Motor neuron (in vitro differentiated cells): ENCODE results near the gene FOXL3. TPM values are rescaled to one million over a fixed set of nuclear protein-coding genes. Genes with fewer than 3 reads are reported as not detected.
"Not testable (repeated sequence)": the region's sequence is repeated elsewhere in the genome, so short reads cannot be mapped to it uniquely, and the experiment has no call there.

Experiments
- ATAC-seq, 8 experiments: fragments of 200-7000 bp; cut with Tn5 transposase; replicated peaks in 6 of 8; 2 replicates each; pipeline ENCODE4 v1.8.0; 2021; ENCODE audit warnings: mild to moderate bottlenecking in 8 of 8, moderate library complexity in 8 of 8
- H3K27ac ChIP-seq, 2 donors: fragments of 250-450 bp; sonication (Bioruptor Pico); 2 replicates each; pipeline ENCODE4 v1.9.0; 2021; ENCODE audit warnings: antibody characterized with exemption in 2 of 2, mild to moderate bottlenecking in 2 of 2, moderate library complexity in 1 of 2
- H3K4me1 ChIP-seq, 2 donors: fragments of 250-450 bp; sonication (Bioruptor Pico); replicated peaks in 1 of 2; 2 replicates each; pipeline ENCODE4 v1.6.1; 2021; ENCODE audit warnings: antibody characterized with exemption in 2 of 2, mild to moderate bottlenecking in 2 of 2, moderate library complexity in 1 of 2
- H3K4me3 ChIP-seq, 5 donors: fragments of 250-450 bp; sonication (Bioruptor Pico); 2 replicates each; pipeline ENCODE4 v1.9.0; 2021; ENCODE audit warnings: antibody characterized with exemption in 5 of 5, mild to moderate bottlenecking in 5 of 5, moderate library complexity in 4 of 5
- WGBS, 10 experiments: fragments of 450-650 bp; shearing (Covaris generic); methylation state at CpG; one replicate each; pipeline ENCODE4 v1.0.0; 2022; 5-methylcytosine and 5-hydroxymethylcytosine counted together
- in situ Hi-C, 9 experiments: fragments of 400-800 bp; cut with MboI; loops; one replicate each; pipeline ENCODE4 v1.15.0; 2021; ENCODE audit warnings: low sequenced_read_pairs in 9 of 9, low pct_unique_long_range_greater_than_20kb in 2 of 9; ENCODE audit not compliant: unreplicated experiment in 9 of 9
- total RNA-seq, 8 experiments: library from RNA; unstranded; fragments of 300-600 nt; gene quantifications; 2 replicates each; pipeline versions ENCODE4 v1.2.3 to v1.2.4, GENCODE V29; 2022

Gene FOXL3
- total RNA-seq, 8 experiments from 2014 or later: not detected

DNA sequence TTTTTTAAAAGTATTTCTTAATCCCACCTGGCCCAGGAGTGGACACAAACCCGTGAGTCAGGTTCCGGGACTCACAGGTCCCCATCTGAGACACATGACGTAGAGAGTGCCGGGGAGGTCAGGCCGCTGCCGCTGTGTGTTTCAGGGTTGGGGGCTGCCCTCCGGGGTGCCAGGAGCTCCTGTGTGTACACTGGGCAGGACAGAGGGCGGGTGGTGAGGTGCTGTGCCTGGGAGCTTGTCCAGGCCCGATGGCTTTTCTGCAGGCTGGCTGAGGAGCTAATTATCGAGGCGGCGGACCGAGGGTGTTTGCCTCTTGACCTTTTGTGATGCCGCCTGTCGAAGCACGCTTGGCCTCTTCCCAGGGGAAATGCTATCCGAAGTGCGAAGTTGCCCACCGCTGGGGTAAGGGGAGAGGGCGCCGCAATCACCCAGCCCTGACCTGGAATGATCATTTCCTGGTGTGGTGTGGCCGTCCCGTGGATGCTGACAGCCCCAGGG is 42.1 kb downstream of the FOXL3 start:
- in situ Hi-C loops: no loop called here
- Histone ChIP-seq H3K4me1 (peaks cover 7 to 17% of the 10 kb centered on the region in 2 donors), H3K27ac (no peak overlapping the region), H3K4me3 (no peak overlapping the region)
- WGBS, 10 experiments: 40 to 100% (median 96%) methylated on average over 1 to 5 of the region's 23 CpGs; no CpG with 5 or more reads in 5 of the 10 experiments
- no peak for ATAC-seq

DNA sequence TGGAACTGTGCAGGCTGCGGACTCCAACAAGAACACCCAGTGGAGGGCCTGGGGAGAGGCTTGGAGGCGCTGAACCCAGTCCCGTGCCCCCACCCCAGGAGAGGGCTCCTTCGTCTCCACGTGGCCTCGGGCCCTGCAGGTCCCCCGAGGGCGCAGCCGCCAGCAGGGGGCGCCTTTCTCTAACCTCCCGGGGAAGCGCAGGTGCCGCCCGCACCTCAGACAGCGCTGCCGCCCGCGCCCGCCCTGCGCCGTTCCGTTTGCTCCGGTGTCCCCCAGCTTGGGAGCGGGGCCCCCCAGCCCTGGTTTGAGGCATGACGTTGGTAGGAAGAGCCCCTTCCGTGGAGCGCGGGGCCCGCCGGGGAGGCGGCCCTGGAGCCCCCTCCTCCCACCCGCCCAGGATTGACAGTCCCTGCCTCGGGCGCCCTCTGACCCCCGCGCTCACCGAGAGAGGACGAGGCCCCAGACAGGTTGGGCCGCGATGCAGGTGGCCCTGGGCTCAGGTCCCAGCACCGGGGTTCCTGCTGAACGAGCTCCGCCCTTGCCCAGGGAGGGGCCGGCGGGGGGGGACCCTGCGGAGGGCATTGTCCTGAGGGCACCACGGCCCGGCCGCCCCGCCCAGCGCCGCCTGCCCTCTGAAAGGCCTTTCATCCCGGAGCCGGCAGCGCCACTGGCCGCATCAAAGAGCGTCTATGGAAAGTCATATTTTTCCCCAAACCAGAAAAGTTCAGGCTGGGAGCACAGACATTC is 42.8 kb downstream of the FOXL3 start:
- Histone ChIP-seq H3K27ac (peak overlapping the region in 1 of 2 donors; percentile 51), H3K4me3 (peak overlapping the region; percentile 2 to 30 (median 21)), H3K4me1 (peaks cover 7 to 17% of the 10 kb centered on the region in 2 donors)
- 0% methylated on average over 1 to 2 of the region's 57 CpGs; no CpG with 5 or more reads in 8 of the 10 experiments for WGBS, 10 experiments
- in situ Hi-C loops: no loop called here
- ATAC-seq: peak; percentile 89 to 98 (median 92)

GRCh38 chr7:333393-333764 is 43.4 kb downstream of the FOXL3 start:
- peak; percentile 22 to 73 (median 36) for ATAC-seq
- no peak overlapping the region for H3K4me3 ChIP-seq
- in situ Hi-C loops: no loop called here
- H3K4me1 ChIP-seq: peaks cover 7 to 17% of the 10 kb centered on the region in 2 donors
- WGBS, 10 experiments: 18 to 56% (median 27%) methylated on average over 3 to 6 of the region's 17 CpGs; no CpG with 5 or more reads in 5 of the 10 experiments
- no peak overlapping the region for H3K27ac ChIP-seq

DNA sequence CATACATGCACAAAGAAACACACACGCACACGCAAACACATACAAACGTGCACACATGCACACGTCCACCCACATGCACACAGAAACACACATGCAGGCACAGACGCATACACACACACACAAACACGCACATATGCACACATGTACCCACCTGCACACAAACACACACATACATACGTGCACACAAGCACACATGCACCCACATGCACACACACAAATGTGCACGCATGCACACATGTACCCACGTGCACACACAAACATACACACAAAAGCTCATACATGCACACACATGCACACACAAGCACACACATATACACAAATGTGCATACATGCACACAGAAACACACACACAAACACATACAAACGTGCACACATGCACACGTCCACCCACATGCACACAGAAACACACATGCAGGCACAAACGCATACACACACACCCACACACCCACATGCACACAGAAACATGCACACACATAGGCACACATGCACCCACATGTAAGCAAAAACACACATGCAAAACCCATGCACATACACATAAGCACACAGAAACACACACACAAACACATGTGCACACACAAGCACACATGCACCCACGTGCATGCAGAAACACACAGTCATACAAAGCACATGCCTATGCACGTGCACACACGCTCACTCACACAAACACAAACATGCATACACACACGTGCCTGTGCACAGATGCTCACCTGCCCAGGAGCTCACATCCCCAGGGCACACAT is 44.8 kb downstream of the FOXL3 start:
- Histone ChIP-seq H3K4me3 (no peak overlapping the region), H3K27ac (no peak overlapping the region), H3K4me1 (peaks cover 7 to 17% of the 10 kb centered on the region in 2 donors)
- 47 to 91% (median 72%) methylated on average over 3 to 12 of the region's 16 CpGs; no CpG with 5 or more reads in 4 of the 10 experiments for WGBS, 10 experiments
- no peak for ATAC-seq
- in situ Hi-C loops: no loop called here

GRCh38 chr7:335358-336148 is 45.6 kb downstream of the FOXL3 start:
- H3K27ac ChIP-seq: no peak overlapping the region
- no peak overlapping the region for H3K4me3 ChIP-seq
- WGBS, 10 experiments: 67 to 100% (median 89%) methylated on average over 1 to 3 of the region's 11 CpGs; no CpG with 5 or more reads in 5 of the 10 experiments
- in situ Hi-C loops: no loop called here
- ATAC-seq: no peak
- peaks cover 7 to 17% of the 10 kb centered on the region in 2 donors for H3K4me1 ChIP-seq

DNA sequence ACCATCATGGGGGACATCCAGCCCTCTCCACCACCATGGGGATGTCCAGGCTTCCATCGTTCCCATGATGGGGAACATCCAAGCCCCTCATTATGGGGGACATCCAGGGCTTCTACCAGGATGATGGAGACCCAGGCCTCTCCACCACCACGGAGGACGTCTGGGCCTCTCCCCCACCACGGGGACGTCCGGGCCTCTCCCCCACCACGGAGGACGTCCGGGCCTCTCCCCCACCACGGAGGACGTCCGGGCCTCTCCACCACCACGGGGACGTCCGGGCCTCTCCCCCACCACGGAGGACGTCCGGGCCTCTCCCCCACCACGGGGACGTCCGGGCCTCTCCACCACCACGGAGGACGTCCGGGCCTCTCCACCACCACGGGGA is 46.2 kb downstream of the FOXL3 start:
- H3K27ac ChIP-seq, ATAC-seq, H3K4me3 ChIP-seq, in situ Hi-C loops: not testable (repeated sequence)
- WGBS, 10 experiments: no CpG with 5 or more reads among the region's 25 CpGs
- peaks cover 7 to 17% of the 10 kb centered on the region in 2 donors for H3K4me1 ChIP-seq

GRCh38 chr7:336810-337566 is 47.0 kb downstream of the FOXL3 start:
- 57 to 100% (median 60%) methylated on average over 1 to 9 of the region's 34 CpGs; no CpG with 5 or more reads in 5 of the 10 experiments for WGBS, 10 experiments
- no peak for ATAC-seq
- H3K4me1 ChIP-seq: peaks cover 7 to 21% of the 10 kb centered on the region in 2 donors
- in situ Hi-C loops: no loop called here
- H3K27ac ChIP-seq: no peak overlapping the region
- H3K4me3 ChIP-seq: no peak overlapping the region

GRCh38 chr7:337567-337951 is 47.6 kb downstream of the FOXL3 start:
- 36 to 89% (median 80%) methylated on average over 1 to 8 of the region's 17 CpGs; no CpG with 5 or more reads in 5 of the 10 experiments for WGBS, 10 experiments
- Histone ChIP-seq H3K27ac (no peak overlapping the region), H3K4me1 (peaks cover 7 to 20% of the 10 kb centered on the region in 2 donors), H3K4me3 (no peak overlapping the region)
- ATAC-seq: no peak
- in situ Hi-C loops: no loop called here

DNA sequence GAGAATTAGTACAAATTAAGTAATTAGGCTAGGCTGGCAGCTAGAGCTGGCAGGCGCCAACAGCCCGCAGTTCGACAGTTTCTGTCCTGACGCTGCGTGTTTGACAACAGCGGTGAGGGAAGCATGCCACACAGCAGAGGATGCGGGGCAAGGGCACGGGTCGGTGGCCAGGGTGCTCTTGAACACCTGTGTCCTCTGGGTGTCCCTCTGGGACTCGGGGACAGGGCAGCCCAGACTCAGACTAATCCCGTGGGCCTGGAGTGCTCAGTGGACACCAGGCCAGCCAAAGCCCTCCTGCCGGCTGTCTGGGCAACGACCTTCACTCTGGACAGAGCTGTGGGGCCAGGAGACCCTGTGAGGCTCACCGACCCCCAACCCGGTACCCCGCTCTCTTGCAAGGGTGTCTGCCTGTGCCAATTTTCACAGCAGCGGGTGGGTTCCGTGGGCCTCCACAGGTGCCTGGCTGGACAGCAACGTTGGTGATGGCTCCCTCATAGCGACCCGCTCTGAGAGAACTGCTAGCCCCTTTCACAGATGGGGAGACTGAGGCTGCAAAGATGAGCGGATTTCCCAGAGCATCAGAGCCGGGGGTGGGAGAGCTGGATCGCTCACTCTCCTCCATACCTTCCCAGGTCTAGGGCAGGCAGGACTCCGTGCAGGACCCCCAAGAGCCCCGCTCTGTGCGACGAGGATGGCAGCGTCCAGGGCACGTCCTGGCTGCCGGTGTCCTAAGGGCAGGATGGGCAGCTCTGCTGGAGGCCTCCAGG is 48.5 kb downstream of the FOXL3 start:
- in situ Hi-C loops: no loop called here
- no peak for ATAC-seq
- H3K4me3 ChIP-seq: no peak overlapping the region
- H3K27ac ChIP-seq: no peak overlapping the region
- 40 to 100% (median 90%) methylated on average over 1 to 8 of the region's 31 CpGs; no CpG with 5 or more reads in 3 of the 10 experiments for WGBS, 10 experiments
- peaks cover 6 to 21% of the 10 kb centered on the region in 2 donors for H3K4me1 ChIP-seq

DNA sequence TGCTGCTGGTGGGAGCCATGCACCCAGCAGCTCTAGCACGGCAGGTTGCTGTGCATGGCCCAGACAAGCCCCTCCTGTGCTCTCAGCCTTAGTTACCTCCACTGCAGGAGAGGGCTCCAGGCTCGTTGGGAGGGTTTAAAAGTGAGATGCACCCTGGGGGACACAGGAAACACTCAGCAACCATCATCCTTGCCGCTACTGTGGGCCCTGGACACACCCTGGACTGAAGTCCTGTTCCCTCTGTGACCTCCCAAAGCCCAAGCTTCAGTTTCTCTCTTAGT is 49.0 kb downstream of the FOXL3 start:
- WGBS, 10 experiments: 0 to 80% (median 40%) methylated on average over 1 to 2 of the region's 3 CpGs; no CpG with 5 or more reads in 4 of the 10 experiments
- Histone ChIP-seq H3K4me3 (no peak overlapping the region), H3K4me1 (peaks cover 6 to 26% of the 10 kb centered on the region in 2 donors), H3K27ac (no peak overlapping the region)
- in situ Hi-C loops: no loop called here
- no peak for ATAC-seq

GRCh38 chr7:339696-340095 is 49.7 kb downstream of the FOXL3 start:
- WGBS, 10 experiments: 0 to 80% (median 53%) methylated on average over 1 to 7 of the region's 7 CpGs; no CpG with 5 or more reads in 2 of the 10 experiments
- ATAC-seq: no peak
- in situ Hi-C loops: no loop called here
- no peak overlapping the region for H3K27ac ChIP-seq
- H3K4me3 ChIP-seq: no peak overlapping the region
- H3K4me1 ChIP-seq: peaks cover 6 to 27% of the 10 kb centered on the region in 2 donors
